Measurements from ENCODE around the gene WNT2B.

The WNT2B gene

GRCh38 chr1:112515311-112516009 is 6.7 kb downstream of the WNT2B start:
- DNase-seq (ENCODE audit: low read depth), result peak; percentile 43
- no peak overlapping the region for H3K4me3 ChIP-seq (ENCODE audit: low read depth, low read length)
- TF ChIP-seq, protein P1, sequence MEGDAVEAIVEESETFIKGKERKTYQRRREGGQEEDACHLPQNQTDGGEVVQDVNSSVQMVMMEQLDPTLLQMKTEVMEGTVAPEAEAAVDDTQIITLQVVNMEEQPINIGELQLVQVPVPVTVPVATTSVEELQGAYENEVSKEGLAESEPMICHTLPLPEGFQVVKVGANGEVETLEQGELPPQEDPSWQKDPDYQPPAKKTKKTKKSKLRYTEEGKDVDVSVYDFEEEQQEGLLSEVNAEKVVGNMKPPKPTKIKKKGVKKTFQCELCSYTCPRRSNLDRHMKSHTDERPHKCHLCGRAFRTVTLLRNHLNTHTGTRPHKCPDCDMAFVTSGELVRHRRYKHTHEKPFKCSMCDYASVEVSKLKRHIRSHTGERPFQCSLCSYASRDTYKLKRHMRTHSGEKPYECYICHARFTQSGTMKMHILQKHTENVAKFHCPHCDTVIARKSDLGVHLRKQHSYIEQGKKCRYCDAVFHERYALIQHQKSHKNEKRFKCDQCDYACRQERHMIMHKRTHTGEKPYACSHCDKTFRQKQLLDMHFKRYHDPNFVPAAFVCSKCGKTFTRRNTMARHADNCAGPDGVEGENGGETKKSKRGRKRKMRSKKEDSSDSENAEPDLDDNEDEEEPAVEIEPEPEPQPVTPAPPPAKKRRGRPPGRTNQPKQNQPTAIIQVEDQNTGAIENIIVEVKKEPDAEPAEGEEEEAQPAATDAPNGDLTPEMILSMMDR (conservative IDR thresholded peaks at IDR 0.05; ENCODE audit: low read depth, low read length), result no peak

- TF ChIP-seq, protein P1 (conservative IDR thresholded peaks at IDR 0.05; ENCODE audit: low read depth, low read length), result no peak
- DNase-seq (ENCODE audit: low read depth), result no peak
- no peak overlapping the region for H3K4me3 ChIP-seq (ENCODE audit: low read depth, low read length)
Measured at GRCh38 chr1:112516141-112516540, 7.4 kb downstream of the WNT2B start.

DNA sequence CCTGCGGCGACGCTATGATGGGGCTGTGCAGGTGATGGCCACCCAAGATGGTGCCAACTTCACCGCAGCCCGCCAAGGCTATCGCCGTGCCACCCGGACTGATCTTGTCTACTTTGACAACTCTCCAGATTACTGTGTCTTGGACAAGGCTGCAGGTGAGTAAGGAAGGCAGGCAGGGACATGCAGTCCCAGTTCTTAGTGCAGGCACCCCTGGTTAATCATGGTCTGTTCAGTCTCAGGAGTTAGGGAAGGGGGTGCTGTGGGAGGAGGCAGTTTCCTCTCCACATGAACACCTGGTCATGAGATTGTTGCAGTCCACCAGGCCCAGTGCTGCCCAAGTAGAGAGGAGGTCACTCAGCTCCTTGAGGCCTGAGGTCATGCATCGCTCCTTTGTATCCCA is 8.5 kb downstream of the WNT2B start:
- no peak for DNase-seq (ENCODE audit: low read depth)
- no peak overlapping the region for H3K4me3 ChIP-seq (ENCODE audit: low read depth, low read length)
- TF ChIP-seq, protein P1 (conservative IDR thresholded peaks at IDR 0.05; ENCODE audit: low read depth, low read length), result no peak

DNA sequence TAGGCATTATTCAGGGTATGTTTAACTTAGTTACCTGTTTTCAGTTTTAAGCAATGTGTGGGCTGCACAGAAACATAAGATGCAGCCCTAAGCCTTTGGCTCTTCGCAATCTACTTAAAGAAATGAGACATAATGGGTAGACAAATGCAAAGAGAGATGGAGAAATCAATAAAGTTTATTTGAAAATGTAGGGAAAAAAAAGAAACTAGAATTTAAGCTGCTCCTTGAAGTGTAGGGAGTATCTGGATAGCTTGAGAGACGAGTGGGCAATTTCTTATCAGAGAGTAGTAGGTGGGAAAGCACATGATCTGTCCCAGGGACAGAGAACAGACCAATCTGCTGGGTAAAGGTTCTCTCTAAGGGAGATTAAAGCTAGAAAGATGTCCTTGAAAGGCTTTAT is 8.9 kb downstream of the WNT2B start:
- DNase-seq (ENCODE audit: low read depth), result no peak
- TF ChIP-seq, protein P1 (conservative IDR thresholded peaks at IDR 0.05; ENCODE audit: low read depth, low read length), result no peak
- no peak overlapping the region for H3K4me3 ChIP-seq (ENCODE audit: low read depth, low read length)

- no peak for DNase-seq (ENCODE audit: low read depth)
- H3K4me3 ChIP-seq (ENCODE audit: low read depth, low read length), result no peak overlapping the region
- TF ChIP-seq, protein P1 (conservative IDR thresholded peaks at IDR 0.05; ENCODE audit: low read depth, low read length), result no peak
Measured at GRCh38 chr1:112518186-112518585, 9.4 kb downstream of the WNT2B start.

- H3K4me3 ChIP-seq (ENCODE audit: low read depth, low read length), result no peak overlapping the region
- TF ChIP-seq, protein P1 (conservative IDR thresholded peaks at IDR 0.05; ENCODE audit: low read depth, low read length), result no peak
- DNase-seq (ENCODE audit: low read depth), result no peak
Measured at GRCh38 chr1:112520166-112520565, 11.4 kb downstream of the WNT2B start.

GRCh38 chr1:112522621-112523020 is 13.9 kb downstream of the WNT2B start:
- peak; percentile 98 for DNase-seq (ENCODE audit: low read depth)
- TF ChIP-seq, protein P1 (conservative IDR thresholded peaks at IDR 0.05; ENCODE audit: low read depth, low read length), result no peak
- no peak overlapping the region for H3K4me3 ChIP-seq (ENCODE audit: low read depth, low read length)

All from choroid plexus epithelial cell (primary cell).